ENCODE measurements around the gene PPIAL4G. TPM values are rescaled to one million over a fixed set of nuclear protein-coding genes. Genes with fewer than 3 reads are reported as not detected.
A peak's percentile ranks its signal among the peaks of the same experiment; 100 is the strongest.
"Not testable (repeated sequence)": the region's sequence is repeated elsewhere in the genome, so short reads cannot be mapped to it uniquely, and the experiment has no call there.

The PPIAL4G gene
- total RNA-seq, 1 experiment from 2014 or later = not detected

DNA sequence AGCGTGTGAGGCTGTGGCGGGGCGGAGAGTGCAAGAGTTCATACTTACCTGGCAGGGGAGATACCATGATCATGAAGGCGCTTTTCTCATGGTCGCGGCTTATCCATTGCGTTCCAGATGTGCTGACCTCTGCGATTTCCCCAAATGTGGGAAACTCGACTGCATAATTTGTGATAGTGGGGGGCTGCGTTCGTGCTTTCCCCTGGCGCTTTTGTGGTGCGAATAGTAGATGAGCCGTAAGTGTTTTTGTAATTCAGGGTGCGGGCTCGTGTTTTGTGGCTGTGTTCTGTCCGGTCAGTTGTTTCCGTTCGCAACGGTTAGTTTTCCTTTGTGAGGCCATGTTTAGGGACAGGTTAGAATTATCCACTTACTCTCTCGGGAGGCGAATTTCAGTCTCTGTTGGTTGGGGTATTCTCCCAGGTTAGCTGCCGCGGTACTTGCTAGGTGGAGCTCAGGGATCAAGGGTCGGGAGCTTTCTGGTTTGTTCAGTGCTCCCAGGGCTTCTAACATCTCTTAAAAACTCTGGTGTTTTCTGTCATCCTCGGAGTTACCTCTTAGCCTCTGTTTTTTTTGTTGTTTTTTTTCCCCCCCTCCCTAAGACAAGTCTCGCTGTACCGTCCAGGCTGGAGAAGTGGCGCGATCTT is 39.6 kb upstream of the PPIAL4G start:
- H3K27ac ChIP-seq (ENCODE audit: low read length); intact Hi-C loops (cut with micrococcal nuclease; ENCODE audit: unreplicated experiment); CTCF ChIA-PET; H3K36me3 ChIP-seq (ENCODE audit: control insufficient read depth, insufficient read depth, low read length); H3K27me3 ChIP-seq (ENCODE audit: control insufficient read depth, insufficient read depth, low read length); in situ Hi-C loops (cut with HindIII; ENCODE audit: low pct_unique_long_range_greater_than_20kb, low sequenced_read_pairs); H3K4me1 ChIP-seq (ENCODE audit: control insufficient read depth, insufficient read depth, low read length); H3K9me3 ChIP-seq (ENCODE audit: control insufficient read depth, insufficient read depth, low read depth, low read length): not testable (repeated sequence)
- TF ChIP-seq TCF7L2 (IDR thresholded peaks at IDR 0.05; ENCODE audit: low read depth, low read length) (peak; percentile 60), SIN3A (IDR thresholded peaks at IDR 0.05; ENCODE audit: borderline replicate concordance, insufficient read depth, low read depth, low read length) (peak; percentile 100), POLR2AphosphoS5 (IDR thresholded peaks at IDR 0.05; ENCODE audit: low read depth, low read length) (peak; percentile 99)
- TF ChIP-seq, protein P1, sequence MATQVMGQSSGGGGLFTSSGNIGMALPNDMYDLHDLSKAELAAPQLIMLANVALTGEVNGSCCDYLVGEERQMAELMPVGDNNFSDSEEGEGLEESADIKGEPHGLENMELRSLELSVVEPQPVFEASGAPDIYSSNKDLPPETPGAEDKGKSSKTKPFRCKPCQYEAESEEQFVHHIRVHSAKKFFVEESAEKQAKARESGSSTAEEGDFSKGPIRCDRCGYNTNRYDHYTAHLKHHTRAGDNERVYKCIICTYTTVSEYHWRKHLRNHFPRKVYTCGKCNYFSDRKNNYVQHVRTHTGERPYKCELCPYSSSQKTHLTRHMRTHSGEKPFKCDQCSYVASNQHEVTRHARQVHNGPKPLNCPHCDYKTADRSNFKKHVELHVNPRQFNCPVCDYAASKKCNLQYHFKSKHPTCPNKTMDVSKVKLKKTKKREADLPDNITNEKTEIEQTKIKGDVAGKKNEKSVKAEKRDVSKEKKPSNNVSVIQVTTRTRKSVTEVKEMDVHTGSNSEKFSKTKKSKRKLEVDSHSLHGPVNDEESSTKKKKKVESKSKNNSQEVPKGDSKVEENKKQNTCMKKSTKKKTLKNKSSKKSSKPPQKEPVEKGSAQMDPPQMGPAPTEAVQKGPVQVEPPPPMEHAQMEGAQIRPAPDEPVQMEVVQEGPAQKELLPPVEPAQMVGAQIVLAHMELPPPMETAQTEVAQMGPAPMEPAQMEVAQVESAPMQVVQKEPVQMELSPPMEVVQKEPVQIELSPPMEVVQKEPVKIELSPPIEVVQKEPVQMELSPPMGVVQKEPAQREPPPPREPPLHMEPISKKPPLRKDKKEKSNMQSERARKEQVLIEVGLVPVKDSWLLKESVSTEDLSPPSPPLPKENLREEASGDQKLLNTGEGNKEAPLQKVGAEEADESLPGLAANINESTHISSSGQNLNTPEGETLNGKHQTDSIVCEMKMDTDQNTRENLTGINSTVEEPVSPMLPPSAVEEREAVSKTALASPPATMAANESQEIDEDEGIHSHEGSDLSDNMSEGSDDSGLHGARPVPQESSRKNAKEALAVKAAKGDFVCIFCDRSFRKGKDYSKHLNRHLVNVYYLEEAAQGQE (IDR thresholded peaks at IDR 0.05; ENCODE audit: insufficient read depth in 1 of 2, low read depth in 2 of 2, low read length in 1 of 2) = 0 out of 4 replicates have a peak, but pooled peaks of 1 of the 2 experiments have one; percentile 32
- peak; percentile 98 for DNase-seq (ENCODE audit: low read depth, low spot score)
- BruUV-seq (replicated peaks) = TSS peak; percentile 99
- ATAC-seq = peak; percentile 95
- H3K4me3 ChIP-seq (ENCODE audit: low read depth in 2 of 2, low read length in 2 of 2) = peak overlapping the region; percentile 5 to 15
- POLR2A ChIA-PET = interaction anchor here (0.6 to 0.8 kb wide), 3 partner anchors 134 to 259 kb away, joined by 3 to 4 read pairs (median 4); no protein-coding TSS in a partner anchor

- in situ Hi-C loops (cut with HindIII; ENCODE audit: low pct_unique_long_range_greater_than_20kb, low sequenced_read_pairs); BruUV-seq (replicated peaks): not testable (repeated sequence)
Measured at GRCh38 chr1:148522072-148522471, 39.0 kb upstream of the PPIAL4G start.

GRCh38 chr1:148514310-148514709 is 31.2 kb upstream of the PPIAL4G start:
- H3K4me3 ChIP-seq (ENCODE audit: low read depth in 2 of 2, low read length in 2 of 2); H3K9me3 ChIP-seq (ENCODE audit: control insufficient read depth, insufficient read depth, low read depth, low read length); H3K27me3 ChIP-seq (ENCODE audit: control insufficient read depth, insufficient read depth, low read length); H3K27ac ChIP-seq (ENCODE audit: low read length); ATAC-seq; DNase-seq (ENCODE audit: low read depth, low spot score); intact Hi-C loops (cut with micrococcal nuclease; ENCODE audit: unreplicated experiment); BruUV-seq (replicated peaks); H3K4me1 ChIP-seq (ENCODE audit: control insufficient read depth, insufficient read depth, low read length); H3K36me3 ChIP-seq (ENCODE audit: control insufficient read depth, insufficient read depth, low read length); CTCF ChIA-PET; POLR2A ChIA-PET; in situ Hi-C loops (cut with HindIII; ENCODE audit: low pct_unique_long_range_greater_than_20kb, low sequenced_read_pairs): not testable (repeated sequence)

More at GRCh38 chr1:148522072-148522471, 39.0 kb upstream of the PPIAL4G start:
- H3K4me1 ChIP-seq (ENCODE audit: control insufficient read depth, insufficient read depth, low read length); H3K27me3 ChIP-seq (ENCODE audit: control insufficient read depth, insufficient read depth, low read length); CTCF ChIA-PET; H3K9me3 ChIP-seq (ENCODE audit: control insufficient read depth, insufficient read depth, low read depth, low read length); H3K36me3 ChIP-seq (ENCODE audit: control insufficient read depth, insufficient read depth, low read length); intact Hi-C loops (cut with micrococcal nuclease; ENCODE audit: unreplicated experiment): not testable (repeated sequence)
- POLR2A ChIA-PET = interaction anchor here (0.6 kb wide), 1 partner anchor 165 kb away, joined by 4 read pairs; no protein-coding TSS in a partner anchor
- Histone ChIP-seq H3K4me3 (ENCODE audit: low read depth in 2 of 2, low read length in 2 of 2) (peak overlapping the region; percentile 25 to 46), H3K27ac (ENCODE audit: low read length) (peak overlapping the region; percentile 73; the same call in 1 of the 2 replicates)
- peak; percentile 80 for ATAC-seq
- DNase-seq (ENCODE audit: low read depth, low spot score) = peak; percentile 75

GRCh38 chr1:148512571-148513184 is 29.6 kb upstream of the PPIAL4G start:
- POLR2A ChIA-PET; H3K9me3 ChIP-seq (ENCODE audit: control insufficient read depth, insufficient read depth, low read depth, low read length); H3K4me3 ChIP-seq (ENCODE audit: low read depth in 2 of 2, low read length in 2 of 2); H3K27me3 ChIP-seq (ENCODE audit: control insufficient read depth, insufficient read depth, low read length); H3K27ac ChIP-seq (ENCODE audit: low read length); H3K4me1 ChIP-seq (ENCODE audit: control insufficient read depth, insufficient read depth, low read length); BruUV-seq (replicated peaks); H3K36me3 ChIP-seq (ENCODE audit: control insufficient read depth, insufficient read depth, low read length); intact Hi-C loops (cut with micrococcal nuclease; ENCODE audit: unreplicated experiment); CTCF ChIA-PET; in situ Hi-C loops (cut with HindIII; ENCODE audit: low pct_unique_long_range_greater_than_20kb, low sequenced_read_pairs): not testable (repeated sequence)
- peak; percentile 24 for DNase-seq (ENCODE audit: low read depth, low spot score)
- ATAC-seq = peak; percentile 85; the same call in 1 of the 2 replicates

- H3K27me3 ChIP-seq (ENCODE audit: control insufficient read depth, insufficient read depth, low read length); DNase-seq (ENCODE audit: low read depth, low spot score); H3K9me3 ChIP-seq (ENCODE audit: control insufficient read depth, insufficient read depth, low read depth, low read length); POLR2A ChIA-PET; H3K27ac ChIP-seq (ENCODE audit: low read length); H3K36me3 ChIP-seq (ENCODE audit: control insufficient read depth, insufficient read depth, low read length); in situ Hi-C loops (cut with HindIII; ENCODE audit: low pct_unique_long_range_greater_than_20kb, low sequenced_read_pairs); ATAC-seq; CTCF ChIA-PET; BruUV-seq (replicated peaks); H3K4me1 ChIP-seq (ENCODE audit: control insufficient read depth, insufficient read depth, low read length); H3K4me3 ChIP-seq (ENCODE audit: low read depth in 2 of 2, low read length in 2 of 2); intact Hi-C loops (cut with micrococcal nuclease; ENCODE audit: unreplicated experiment): not testable (repeated sequence)
Measured at GRCh38 chr1:148493933-148494332, 10.8 kb upstream of the PPIAL4G start.

- ATAC-seq; BruUV-seq (replicated peaks); in situ Hi-C loops (cut with HindIII; ENCODE audit: low pct_unique_long_range_greater_than_20kb, low sequenced_read_pairs); H3K27me3 ChIP-seq (ENCODE audit: control insufficient read depth, insufficient read depth, low read length); H3K9me3 ChIP-seq (ENCODE audit: control insufficient read depth, insufficient read depth, low read depth, low read length); DNase-seq (ENCODE audit: low read depth, low spot score); POLR2A ChIA-PET; H3K36me3 ChIP-seq (ENCODE audit: control insufficient read depth, insufficient read depth, low read length); CTCF ChIA-PET; H3K27ac ChIP-seq (ENCODE audit: low read length); H3K4me3 ChIP-seq (ENCODE audit: low read depth in 2 of 2, low read length in 2 of 2); intact Hi-C loops (cut with micrococcal nuclease; ENCODE audit: unreplicated experiment); H3K4me1 ChIP-seq (ENCODE audit: control insufficient read depth, insufficient read depth, low read length): not testable (repeated sequence)
Measured at GRCh38 chr1:148481134-148481533, 2.0 kb downstream of the PPIAL4G start.

All from Panc1 (cell line).